Stimulated activated CD8-positive, alpha-beta memory T cell treated with anti-CD3 and anti-CD28 coated beads, Interleukin-15, amount 100 ng/mL, for 1 hour (primary cell): ENCODE measurements around the gene ANK3.

Experiments
- DNase-seq: peaks from one replicate; pipeline ENCODE4 v3.0.0-alpha.2; 2020; ENCODE audit warnings: low read depth

ANK3 gene

GRCh38 chr10:59976909-59977308 is 412.8 kb downstream of the ANK3 start:
- no peak for DNase-seq
